Keratinocyte (primary cell): ENCODE results near the gene ACBD6. TPM values are rescaled to one million over a fixed set of nuclear protein-coding genes. Genes with fewer than 3 reads are reported as not detected.

Experiments used
- DNase-seq: peaks from one replicate; pipeline ENCODE4 v3.0.0-alpha.2; 2011; ENCODE audit warnings: low read depth, missing footprints, low spot score
- FAIRE-seq: peaks from 2 replicates; lab custom pipeline; 2011; peaks lifted over from hg19 to GRCh38; lab: Jason Lieb, UNC
- H2AFZ ChIP-seq: 2 replicates; pipeline ENCODE4 v1.6.0; 2012; ENCODE audit warnings: low read length, control low read depth, inconsistent platforms; ENCODE audit not compliant: control insufficient read depth
- H3K27ac ChIP-seq: 2 replicates; pipeline ENCODE4 v1.5.1; 2011; ENCODE audit warnings: low read length; ENCODE audit not compliant: control insufficient read depth, insufficient read depth
- H3K27me3 ChIP-seq: 3 replicates; pipeline ENCODE4 v1.6.0; 2011; ENCODE audit warnings: low read length; ENCODE audit not compliant: control insufficient read depth, insufficient read depth; ENCODE audit errors: extremely low read depth
- H3K36me3 ChIP-seq, 2 experiments: 2 replicates in 1 of 2; 3 replicates in 1 of 2; pipeline ENCODE4 v1.5.1; 2011; ENCODE audit warnings: low read length in 2 of 2, mild to moderate bottlenecking in 1 of 2; ENCODE audit not compliant: control insufficient read depth in 2 of 2, insufficient read depth in 2 of 2; ENCODE audit errors: extremely low read depth in 1 of 2
- H3K4me1 ChIP-seq: 3 replicates; pipeline ENCODE4 v1.5.1; 2011; ENCODE audit warnings: low read length; ENCODE audit not compliant: control insufficient read depth, insufficient read depth; ENCODE audit errors: extremely low read depth
- H3K4me2 ChIP-seq: 3 replicates; pipeline ENCODE4 v1.6.0; 2011; ENCODE audit warnings: low read depth, low read length; ENCODE audit not compliant: control insufficient read depth, insufficient read depth; ENCODE audit errors: extremely low read depth
- H3K4me3 ChIP-seq, 3 experiments: fragments of 200-600 bp in 1 of 3; sonication (generic) in 1 of 3; 2 replicates in 2 of 3; 3 replicates in 1 of 3; pipeline ENCODE4 v1.5.1; 2011 to 2016; ENCODE audit warnings: low read length in 3 of 3, mild to moderate bottlenecking in 3 of 3, control low read depth in 2 of 3, inconsistent platforms in 1 of 3, low read depth in 1 of 3, mixed read lengths in 1 of 3, mixed run types in 1 of 3, moderate library complexity in 1 of 3; ENCODE audit not compliant: control insufficient read depth in 2 of 3, insufficient read depth in 2 of 3; ENCODE audit errors: extremely low read depth in 1 of 3
- H3K79me2 ChIP-seq: 2 replicates; pipeline ENCODE4 v1.6.0; 2012; ENCODE audit warnings: low read length; ENCODE audit not compliant: control insufficient read depth, insufficient read depth
- H3K9ac ChIP-seq: 3 replicates; pipeline ENCODE4 v1.6.0; 2011; ENCODE audit warnings: low read length; ENCODE audit not compliant: control insufficient read depth, insufficient read depth; ENCODE audit errors: extremely low read depth
- H3K9me1 ChIP-seq: 3 replicates; pipeline ENCODE4 v1.6.0; 2011; ENCODE audit warnings: low read length; ENCODE audit not compliant: control insufficient read depth, insufficient read depth; ENCODE audit errors: extremely low read depth
- H3K9me3 ChIP-seq: 2 replicates; pipeline ENCODE4 v1.5.1; 2012; ENCODE audit warnings: low read depth, low read length; ENCODE audit not compliant: control insufficient read depth
- H4K20me1 ChIP-seq: 3 replicates; pipeline ENCODE4 v1.6.0; 2011; ENCODE audit warnings: low read length; ENCODE audit not compliant: control insufficient read depth, insufficient read depth; ENCODE audit errors: extremely low read depth
- CTCF ChIP-seq, 3 experiments: IDR thresholded peaks in 1 of 3; conservative IDR thresholded peaks in 1 of 3; optimal IDR thresholded peaks in 1 of 3; 2 replicates in 2 of 3; 3 replicates in 1 of 3; pipeline versions ENCODE3 to v1.5.1; 2011; ENCODE audit warnings: low read length in 3 of 3, mild to moderate bottlenecking in 3 of 3, moderate library complexity in 2 of 3, control low read depth in 1 of 3, inconsistent platforms in 1 of 3; ENCODE audit not compliant: insufficient read depth in 2 of 3; ENCODE audit errors: extremely low read depth in 1 of 3
- EZH2 ChIP-seq: IDR thresholded peaks from one replicate; pipeline ENCODE4 v1.6.1; 2012; ENCODE audit warnings: inconsistent platforms, mild to moderate bottlenecking, low read length, moderate library complexity
- dilution Hi-C: fragments of 300-500 bp; cut with MboI; formaldehyde crosslinking; loops from one replicate; pipeline ENCODE4 v1.7.0; 2020; ENCODE audit warnings: low sequenced_read_pairs; ENCODE audit not compliant: extremely low pct_ligation_motif_present
- polyA plus RNA-seq, 5 experiments: library from polyadenylated mRNA; depleted of rRNA in 3 of 5; stranded (reverse) in 3 of 5; stranded (forward) in 1 of 5; unstranded in 1 of 5; fragments of >200 nt; gene quantifications; 1 replicate in 1 of 5; 2 replicates in 3 of 5; 3 replicates in 1 of 5; pipeline versions ENCODE4 v1.2.1 to v1.2.3, GENCODE V29; 2011 to 2012; ENCODE audit warnings: missing spikeins in 2 of 5, low read depth in 1 of 5, low replicate concordance in 1 of 5

Gene ACBD6
- polyA plus RNA-seq, 1 donor (not counting 4 experiments of a cell fraction or from before 2014, with no cell fraction given) = 47.5 TPM

GRCh38 chr1:180274221-180274620 is 228.2 kb downstream of the ACBD6 start:
- no peak for DNase-seq
- Histone ChIP-seq H3K79me2 (no peaks in the 10 kb centered on the region), H3K9ac (no peak overlapping the region), H3K9me3 (no peaks in the 10 kb centered on the region), H4K20me1 (no peaks in the 10 kb centered on the region), H3K4me2 (no peak overlapping the region), H3K27me3 (no peaks in the 10 kb centered on the region), H3K36me3 (peaks cover 15 to 16% of the 10 kb centered on the region in 2 experiments), H3K4me1 (peaks cover 15% of the 10 kb centered on the region), H3K9me1 (peaks cover 5% of the 10 kb centered on the region), H3K27ac (no peak overlapping the region), H3K4me3 (no peak overlapping the region), H2AFZ (no peak overlapping the region)
- dilution Hi-C loops = no loop called here
- no peak for FAIRE-seq
- TF ChIP-seq CTCF (optimal IDR thresholded peaks at IDR 0.05 in 1 of 3, IDR thresholded peaks at IDR 0.05 in 1 of 3, conservative IDR thresholded peaks at IDR 0.05 in 1 of 3; ENCODE audit: extremely low read depth in 1 of 3, insufficient read depth in 2 of 3, low read length in 3 of 3) = no peak
- TF ChIP-seq EZH2 = no peak

GRCh38 chr1:180273066-180273465 is 229.3 kb downstream of the ACBD6 start:
- no peak for FAIRE-seq

More at GRCh38 chr1:180273066-180273465, 229.3 kb downstream of the ACBD6 start:
- TF ChIP-seq CTCF (optimal IDR thresholded peaks at IDR 0.05 in 1 of 3, IDR thresholded peaks at IDR 0.05 in 1 of 3, conservative IDR thresholded peaks at IDR 0.05 in 1 of 3; ENCODE audit: extremely low read depth in 1 of 3, insufficient read depth in 2 of 3, low read length in 3 of 3) (no peak), EZH2 (no peak)
- H3K9ac ChIP-seq = no peak overlapping the region
- H3K4me1 ChIP-seq = peaks cover 15% of the 10 kb centered on the region
- no peak overlapping the region for H3K4me3 ChIP-seq
- dilution Hi-C loops = no loop called here
- H3K36me3 ChIP-seq = peaks cover 12% of the 10 kb centered on the region in 2 experiments
- H3K4me2 ChIP-seq = no peak overlapping the region
- no peaks in the 10 kb centered on the region for H3K9me3 ChIP-seq
- H2AFZ ChIP-seq = no peak overlapping the region
- no peak for DNase-seq
- H3K9me1 ChIP-seq = peaks cover 5% of the 10 kb centered on the region
- no peaks in the 10 kb centered on the region for H3K27me3 ChIP-seq
- no peaks in the 10 kb centered on the region for H4K20me1 ChIP-seq
- H3K79me2 ChIP-seq = no peaks in the 10 kb centered on the region
- H3K27ac ChIP-seq = no peak overlapping the region
